Keratinocyte (primary cell): ENCODE results near the gene PROC. TPM values are rescaled to one million over a fixed set of nuclear protein-coding genes. Genes with fewer than 3 reads are reported as not detected.

ENCODE experiments used
- DNase-seq: peaks from one replicate; pipeline ENCODE4 v3.0.0-alpha.2; 2011; ENCODE audit warnings: low read depth, missing footprints, low spot score
- FAIRE-seq: peaks from 2 replicates; lab custom pipeline; 2011; peaks lifted over from hg19 to GRCh38; lab: Jason Lieb, UNC
- H2AFZ ChIP-seq: 2 replicates; pipeline ENCODE4 v1.6.0; 2012; ENCODE audit warnings: low read length, control low read depth, inconsistent platforms; ENCODE audit not compliant: control insufficient read depth
- H3K27ac ChIP-seq: 2 replicates; pipeline ENCODE4 v1.5.1; 2011; ENCODE audit warnings: low read length; ENCODE audit not compliant: control insufficient read depth, insufficient read depth
- H3K27me3 ChIP-seq: 3 replicates; pipeline ENCODE4 v1.6.0; 2011; ENCODE audit warnings: low read length; ENCODE audit not compliant: control insufficient read depth, insufficient read depth; ENCODE audit errors: extremely low read depth
- H3K36me3 ChIP-seq, 2 experiments: 2 replicates in 1 of 2; 3 replicates in 1 of 2; pipeline ENCODE4 v1.5.1; 2011; ENCODE audit warnings: low read length in 2 of 2, mild to moderate bottlenecking in 1 of 2; ENCODE audit not compliant: control insufficient read depth in 2 of 2, insufficient read depth in 2 of 2; ENCODE audit errors: extremely low read depth in 1 of 2
- H3K4me1 ChIP-seq: 3 replicates; pipeline ENCODE4 v1.5.1; 2011; ENCODE audit warnings: low read length; ENCODE audit not compliant: control insufficient read depth, insufficient read depth; ENCODE audit errors: extremely low read depth
- H3K4me2 ChIP-seq: 3 replicates; pipeline ENCODE4 v1.6.0; 2011; ENCODE audit warnings: low read depth, low read length; ENCODE audit not compliant: control insufficient read depth, insufficient read depth; ENCODE audit errors: extremely low read depth
- H3K4me3 ChIP-seq, 3 experiments: fragments of 200-600 bp in 1 of 3; sonication (generic) in 1 of 3; 2 replicates in 2 of 3; 3 replicates in 1 of 3; pipeline ENCODE4 v1.5.1; 2011 to 2016; ENCODE audit warnings: low read length in 3 of 3, mild to moderate bottlenecking in 3 of 3, control low read depth in 2 of 3, inconsistent platforms in 1 of 3, low read depth in 1 of 3, mixed read lengths in 1 of 3, mixed run types in 1 of 3, moderate library complexity in 1 of 3; ENCODE audit not compliant: control insufficient read depth in 2 of 3, insufficient read depth in 2 of 3; ENCODE audit errors: extremely low read depth in 1 of 3
- H3K79me2 ChIP-seq: 2 replicates; pipeline ENCODE4 v1.6.0; 2012; ENCODE audit warnings: low read length; ENCODE audit not compliant: control insufficient read depth, insufficient read depth
- H3K9ac ChIP-seq: 3 replicates; pipeline ENCODE4 v1.6.0; 2011; ENCODE audit warnings: low read length; ENCODE audit not compliant: control insufficient read depth, insufficient read depth; ENCODE audit errors: extremely low read depth
- H3K9me1 ChIP-seq: 3 replicates; pipeline ENCODE4 v1.6.0; 2011; ENCODE audit warnings: low read length; ENCODE audit not compliant: control insufficient read depth, insufficient read depth; ENCODE audit errors: extremely low read depth
- H3K9me3 ChIP-seq: 2 replicates; pipeline ENCODE4 v1.5.1; 2012; ENCODE audit warnings: low read depth, low read length; ENCODE audit not compliant: control insufficient read depth
- H4K20me1 ChIP-seq: 3 replicates; pipeline ENCODE4 v1.6.0; 2011; ENCODE audit warnings: low read length; ENCODE audit not compliant: control insufficient read depth, insufficient read depth; ENCODE audit errors: extremely low read depth
- CTCF ChIP-seq, 3 experiments: IDR thresholded peaks in 1 of 3; conservative IDR thresholded peaks in 1 of 3; optimal IDR thresholded peaks in 1 of 3; 2 replicates in 2 of 3; 3 replicates in 1 of 3; pipeline versions ENCODE3 to v1.5.1; 2011; ENCODE audit warnings: low read length in 3 of 3, mild to moderate bottlenecking in 3 of 3, moderate library complexity in 2 of 3, control low read depth in 1 of 3, inconsistent platforms in 1 of 3; ENCODE audit not compliant: insufficient read depth in 2 of 3; ENCODE audit errors: extremely low read depth in 1 of 3
- EZH2 ChIP-seq: IDR thresholded peaks from one replicate; pipeline ENCODE4 v1.6.1; 2012; ENCODE audit warnings: inconsistent platforms, mild to moderate bottlenecking, low read length, moderate library complexity
- dilution Hi-C: fragments of 300-500 bp; cut with MboI; formaldehyde crosslinking; loops from one replicate; pipeline ENCODE4 v1.7.0; 2020; ENCODE audit warnings: low sequenced_read_pairs; ENCODE audit not compliant: extremely low pct_ligation_motif_present
- polyA minus RNA-seq, 3 experiments: library from RNA; depleted of rRNA, polyadenylated mRNA; stranded (reverse); fragments of >200 nt; gene quantifications; 1 replicate in 1 of 3; 2 replicates in 1 of 3; 3 replicates in 1 of 3; pipeline ENCODE4 v1.2.3, GENCODE V29; 2011
- polyA plus RNA-seq, 5 experiments: library from polyadenylated mRNA; depleted of rRNA in 3 of 5; stranded (reverse) in 3 of 5; stranded (forward) in 1 of 5; unstranded in 1 of 5; fragments of >200 nt; gene quantifications; 1 replicate in 1 of 5; 2 replicates in 3 of 5; 3 replicates in 1 of 5; pipeline versions ENCODE4 v1.2.1 to v1.2.3, GENCODE V29; 2011 to 2012; ENCODE audit warnings: missing spikeins in 2 of 5, low read depth in 1 of 5, low replicate concordance in 1 of 5

Gene PROC
- polyA plus RNA-seq (0.16 to 0.42 TPM (median 0.33 TPM) in 3 replicates), polyA minus RNA-seq (not detected in 3 replicates)
- not detected for polyA plus RNA-seq (2011; ENCODE audit: low read depth)
- 0.06 and 0.35 TPM in 2 replicates for polyA plus RNA-seq (2011; cell fraction: cytosol; rRNA removed)
- polyA plus RNA-seq (2011; cell fraction: nucleus; rRNA removed), result 0.06 and 0.49 TPM in 2 replicates
- 0.68 and 0.86 TPM in 2 replicates for polyA plus RNA-seq (2012; ENCODE audit: low replicate concordance)
- not detected for polyA minus RNA-seq (2011; cell fraction: cytosol; rRNA and poly(A)+ RNA removed)
- not detected in 2 replicates for polyA minus RNA-seq (2011; cell fraction: nucleus; rRNA and poly(A)+ RNA removed)

- peaks cover 18% of the 10 kb centered on the region for H3K27me3 ChIP-seq
- no peak within 1 kb of the TSS for H3K4me3 ChIP-seq
- H3K9me3 ChIP-seq, result no peaks in the 10 kb centered on the region
- no peak within 1 kb of the TSS for H3K27ac ChIP-seq
- no peak for FAIRE-seq
- no peak within 1 kb of the TSS for H3K9ac ChIP-seq
- H4K20me1 ChIP-seq, result no peaks in the 10 kb centered on the region
- H3K4me2 ChIP-seq, result no peak within 1 kb of the TSS
- TF ChIP-seq EZH2 (no peak), CTCF (optimal IDR thresholded peaks at IDR 0.05 in 1 of 3, IDR thresholded peaks at IDR 0.05 in 1 of 3, conservative IDR thresholded peaks at IDR 0.05 in 1 of 3; ENCODE audit: extremely low read depth in 1 of 3, insufficient read depth in 2 of 3, low read length in 3 of 3) (no peak)
- dilution Hi-C loops, result no loop called here
- no peak within 1 kb of the TSS for H2AFZ ChIP-seq
- H3K9me1 ChIP-seq, result no peaks in the 10 kb centered on the region
- no peaks in the 10 kb centered on the region for H3K79me2 ChIP-seq
- H3K36me3 ChIP-seq, result no peaks in the 10 kb centered on the region
- DNase-seq, result no peak
- peaks cover 20% of the 10 kb centered on the region for H3K4me1 ChIP-seq
Measured at GRCh38 chr2:127418300-127419111, at the start of gene PROC. TSS of gene PROC (plus strand) at chr2:127418427. CDS start at chr2:127419943, 1,516 bp downstream.

- H3K27ac ChIP-seq, result no peak overlapping the region
- FAIRE-seq, result no peak
- H3K27me3 ChIP-seq, result no peaks in the 10 kb centered on the region
- H4K20me1 ChIP-seq, result peaks cover 3% of the 10 kb centered on the region
- H3K9ac ChIP-seq, result no peak overlapping the region
- peaks cover 56% of the 10 kb centered on the region for H3K79me2 ChIP-seq
- no peaks in the 10 kb centered on the region for H3K9me1 ChIP-seq
- no peak for DNase-seq
- TF ChIP-seq EZH2 (no peak), CTCF (optimal IDR thresholded peaks at IDR 0.05 in 1 of 3, IDR thresholded peaks at IDR 0.05 in 1 of 3, conservative IDR thresholded peaks at IDR 0.05 in 1 of 3; ENCODE audit: extremely low read depth in 1 of 3, insufficient read depth in 2 of 3, low read length in 3 of 3) (no peak)
- no peaks in the 10 kb centered on the region for H3K9me3 ChIP-seq
- dilution Hi-C loops, result loop anchor here (25.0 kb wide), 1 partner anchor 92 kb away; no protein-coding TSS in a partner anchor
- H3K36me3 ChIP-seq, result no peaks in the 10 kb centered on the region
- H2AFZ ChIP-seq, result no peak overlapping the region
- H3K4me3 ChIP-seq, result no peak overlapping the region
- no peaks in the 10 kb centered on the region for H3K4me1 ChIP-seq
- H3K4me2 ChIP-seq, result no peak overlapping the region
Measured at GRCh38 chr2:127370010-127370409, 48.2 kb upstream of the PROC start.
